M059J (cell line): ENCODE data around the gene PALB2. TPM values are rescaled to one million over a fixed set of nuclear protein-coding genes. Genes with fewer than 3 reads are reported as not detected.
A peak's percentile ranks its signal among the peaks of the same experiment; 100 is the strongest.
"Not testable (repeated sequence)": the region's sequence is repeated elsewhere in the genome, so short reads cannot be mapped to it uniquely, and the experiment has no call there.

Source experiments
- DNase-seq: peaks from one replicate; pipeline ENCODE4 v3.0.0-alpha.2; 2012; ENCODE audit warnings: low read depth
- total RNA-seq: library from RNA; depleted of rRNA; stranded (reverse); fragments of >200 nt; shearing (Covaris generic); gene quantifications from 2 replicates; pipeline ENCODE4 v1.2.3, GENCODE V29; 2014

PALB2 gene
- total RNA-seq, 1 experiment from 2014 or later = 16.1 TPM

DNA sequence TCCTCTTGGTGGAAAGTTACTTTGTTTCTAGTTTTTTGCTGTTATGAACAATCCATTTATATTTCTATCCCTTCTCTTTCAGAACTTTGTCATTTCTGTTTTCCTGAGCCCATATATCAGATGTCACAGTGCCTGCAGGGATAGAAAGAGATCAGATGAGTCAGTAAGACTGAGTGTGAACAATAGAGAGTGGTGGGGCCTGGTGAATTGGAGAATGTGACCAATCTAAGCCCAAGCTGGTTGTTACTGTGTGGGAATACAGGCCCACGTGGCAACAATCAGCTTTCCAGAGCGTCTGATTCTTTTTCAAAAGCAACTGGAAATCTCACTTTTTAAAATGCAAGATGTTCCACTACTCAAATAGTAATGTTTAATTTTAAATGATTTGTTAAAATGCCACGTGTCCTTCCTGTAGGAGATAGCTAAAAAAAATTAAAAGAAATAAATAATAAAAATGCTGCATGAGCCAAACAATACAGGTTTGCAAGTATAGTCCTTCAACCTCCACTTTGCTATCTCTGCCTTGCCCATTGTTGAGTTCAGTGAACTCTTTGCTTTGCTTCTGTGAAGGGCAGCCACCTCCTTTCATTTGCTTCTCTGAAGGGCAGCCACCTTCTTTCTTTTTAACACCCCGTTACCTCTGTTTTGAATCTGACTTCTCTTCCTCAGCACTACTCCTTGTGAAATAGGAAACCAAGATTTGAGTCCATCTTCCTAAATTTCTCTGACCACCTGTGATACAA is 9.7 kb upstream of the PALB2 start:
- peak; percentile 36 for DNase-seq

DNA sequence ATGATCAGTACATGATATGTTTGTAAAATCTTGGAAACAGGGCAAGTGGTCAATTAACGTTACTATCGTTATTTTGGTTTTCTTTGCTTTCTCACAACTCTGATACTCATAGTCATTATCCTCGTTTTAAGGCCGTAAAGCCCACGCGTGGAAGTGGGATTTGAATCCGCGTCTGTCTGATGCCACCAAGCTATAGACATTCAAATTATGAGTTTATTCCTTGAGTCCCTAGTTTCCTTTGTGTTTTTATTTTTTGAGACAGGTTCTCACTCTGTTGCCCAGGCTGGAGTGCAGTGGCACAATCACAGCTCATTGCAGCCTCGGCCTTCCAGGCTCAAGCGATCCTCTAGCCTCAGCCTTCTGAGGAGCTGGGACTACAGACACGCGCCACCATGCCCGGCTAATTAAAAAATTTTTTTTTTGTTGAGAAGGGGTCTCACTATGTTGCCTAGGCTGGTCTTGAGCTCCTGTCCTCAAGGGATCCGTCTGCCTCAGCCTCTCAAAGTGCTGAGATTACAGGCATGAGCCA is 1.2 kb upstream of the PALB2 start:
- DNase-seq = no peak

DNA sequence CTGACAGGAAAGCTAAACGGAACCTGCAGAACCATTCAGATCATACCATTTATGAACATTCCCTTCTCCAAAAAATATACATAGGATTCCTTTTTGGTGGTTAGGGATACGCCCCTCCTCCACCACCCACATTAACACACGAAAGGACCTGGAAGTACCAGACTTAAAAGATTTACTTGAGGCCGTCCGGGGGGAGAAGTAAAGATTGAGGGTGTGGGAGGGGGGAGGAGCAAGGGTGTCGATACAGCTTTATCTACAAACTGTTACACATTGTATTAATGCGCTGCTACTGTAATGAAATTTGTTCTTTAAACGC is 537 bp downstream of the PALB2 start:
- peak; percentile 10 for DNase-seq

DNA sequence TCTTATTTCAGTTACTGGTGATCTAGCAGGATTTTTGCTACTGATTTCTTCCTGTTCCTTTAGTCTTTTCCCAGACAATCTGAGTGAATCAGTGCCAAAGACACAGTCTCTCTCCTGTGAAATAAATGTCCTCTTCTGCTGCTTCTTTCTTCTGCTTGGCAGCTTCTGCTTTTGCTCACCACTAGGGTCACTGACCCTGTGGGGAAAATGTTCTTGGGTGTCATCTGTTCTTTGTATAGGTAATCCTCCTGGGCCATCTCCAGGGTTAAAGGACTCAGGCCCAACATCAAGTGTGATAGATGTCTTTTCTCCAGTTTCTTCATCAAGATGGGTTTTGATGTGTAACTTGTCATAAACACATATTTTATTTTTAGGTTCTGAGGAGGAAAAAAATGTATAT is 5.2 kb downstream of the PALB2 start:
- no peak for DNase-seq

DNA sequence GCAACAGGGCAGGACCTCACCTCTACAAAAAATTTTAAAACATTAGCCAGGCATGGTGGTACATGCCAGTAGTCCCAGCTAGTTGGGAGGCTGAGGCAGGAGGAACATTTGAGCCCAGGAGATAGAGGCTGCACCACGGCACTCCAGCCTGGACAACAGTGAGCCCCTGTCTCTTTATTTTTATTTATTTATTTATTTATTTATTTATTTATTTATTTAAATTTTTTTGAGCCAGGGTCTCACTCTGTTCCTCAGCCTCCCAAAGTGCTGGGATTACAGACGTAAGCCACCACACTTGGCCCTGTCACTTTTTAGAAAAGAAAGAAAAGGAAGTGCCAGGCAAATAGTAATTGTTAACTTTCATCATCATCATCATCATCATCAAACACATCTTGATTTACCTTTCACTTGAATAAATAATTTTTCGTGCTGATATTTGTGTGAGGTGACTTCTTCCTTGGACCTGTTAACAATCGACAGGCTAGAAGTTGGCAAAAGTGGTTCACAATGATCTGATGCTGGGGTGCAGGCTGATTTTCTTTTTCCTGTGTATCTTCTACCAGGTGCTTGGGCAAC is 6.6 kb downstream of the PALB2 start:
- DNase-seq = no peak

DNA sequence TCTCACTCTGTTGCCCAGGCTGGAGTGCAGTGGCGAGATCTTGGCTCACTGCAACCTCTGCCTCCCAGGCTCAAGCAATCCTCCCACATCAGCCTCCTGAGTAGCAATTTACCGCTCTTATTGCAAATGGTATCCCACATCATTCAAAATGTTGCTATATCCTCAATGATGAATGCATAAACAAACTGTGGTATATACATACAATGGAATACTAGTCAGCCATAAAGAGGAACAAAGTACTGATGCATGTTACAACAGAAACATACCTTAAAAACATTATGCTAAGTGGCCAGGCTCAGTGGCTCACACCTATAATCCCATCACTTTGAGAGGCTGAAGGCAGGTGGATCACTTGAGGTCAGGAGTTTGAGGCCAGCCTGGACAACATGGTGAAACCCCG is 9.2 kb downstream of the PALB2 start:
- not testable (repeated sequence) for DNase-seq

DNA sequence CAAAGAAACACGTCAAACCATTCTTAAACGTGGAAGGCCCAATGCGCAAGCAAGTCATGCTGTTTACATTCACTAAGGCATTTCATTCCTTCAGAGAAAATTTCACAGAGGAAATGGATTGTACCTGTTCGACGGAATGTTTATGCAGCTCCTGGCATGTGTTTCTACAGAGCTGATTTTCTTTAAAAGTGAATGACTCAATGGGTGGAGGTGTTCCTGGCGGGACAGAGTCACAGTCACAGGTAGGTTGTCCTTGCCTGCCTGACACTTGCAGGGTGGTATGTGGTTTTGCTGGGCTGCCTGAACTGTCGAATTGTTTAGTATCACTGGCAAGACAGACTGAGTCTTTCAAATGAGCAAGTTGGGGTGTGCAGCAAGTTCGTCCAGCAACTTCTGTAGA is 11.6 kb downstream of the PALB2 start:
- DNase-seq = no peak

DNA sequence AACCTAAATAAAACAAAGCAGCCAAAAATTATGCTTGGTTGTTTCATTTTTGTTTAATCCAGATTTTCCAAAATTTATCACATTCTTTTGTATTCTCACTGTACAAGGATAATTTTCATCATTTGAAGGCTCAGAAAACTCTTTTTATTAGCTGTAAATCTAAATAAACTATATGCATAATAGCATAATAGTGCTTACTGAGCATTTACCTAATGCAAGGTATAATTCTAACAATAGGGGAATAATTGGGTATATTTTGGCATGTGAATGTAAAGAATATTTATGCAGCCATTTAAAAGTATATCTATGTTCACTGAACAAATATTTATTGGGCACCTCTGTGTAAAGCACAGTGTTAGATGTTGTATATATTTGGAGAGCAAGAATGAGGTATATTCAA is 17.0 kb downstream of the PALB2 start:
- DNase-seq = no peak

DNA sequence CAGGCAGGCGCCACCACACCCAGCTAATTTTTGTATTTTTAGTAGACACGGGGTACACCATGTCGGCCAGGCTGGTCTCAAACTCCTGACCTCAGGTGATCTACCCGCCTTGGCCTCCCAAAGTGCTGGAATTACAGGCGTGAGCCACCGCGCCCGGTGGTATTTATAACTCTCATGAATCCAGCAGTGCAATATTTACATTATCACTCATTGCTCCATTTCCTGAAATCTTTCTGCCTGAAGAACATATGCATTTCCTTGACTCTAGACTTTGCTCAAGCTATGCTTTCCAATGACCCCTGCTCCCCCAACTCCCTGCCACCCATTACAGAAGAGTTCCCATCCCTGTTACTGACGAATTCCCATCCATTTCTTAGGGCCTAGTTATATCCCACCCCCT is 25.3 kb downstream of the PALB2 start:
- DNase-seq = no peak

DNA sequence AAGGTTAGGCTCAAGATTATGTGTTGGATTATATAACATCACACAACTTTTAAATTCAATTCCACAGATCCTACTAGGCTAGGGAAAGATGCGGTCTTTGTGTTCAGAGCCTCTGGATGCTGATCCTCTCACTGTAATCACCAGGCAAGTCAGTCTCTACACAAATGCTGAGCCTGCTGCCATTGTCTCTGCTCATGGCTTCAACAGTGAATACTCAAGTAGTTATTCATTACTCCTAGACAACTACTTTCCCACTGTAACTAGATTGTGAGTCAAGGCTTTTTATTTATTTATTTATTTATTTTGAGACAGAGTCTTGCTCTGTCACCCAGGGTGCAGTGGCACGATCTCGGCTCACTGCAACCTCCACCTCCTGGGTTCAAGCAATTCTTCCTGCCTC is 29.2 kb downstream of the PALB2 start:
- DNase-seq = no peak

DNA sequence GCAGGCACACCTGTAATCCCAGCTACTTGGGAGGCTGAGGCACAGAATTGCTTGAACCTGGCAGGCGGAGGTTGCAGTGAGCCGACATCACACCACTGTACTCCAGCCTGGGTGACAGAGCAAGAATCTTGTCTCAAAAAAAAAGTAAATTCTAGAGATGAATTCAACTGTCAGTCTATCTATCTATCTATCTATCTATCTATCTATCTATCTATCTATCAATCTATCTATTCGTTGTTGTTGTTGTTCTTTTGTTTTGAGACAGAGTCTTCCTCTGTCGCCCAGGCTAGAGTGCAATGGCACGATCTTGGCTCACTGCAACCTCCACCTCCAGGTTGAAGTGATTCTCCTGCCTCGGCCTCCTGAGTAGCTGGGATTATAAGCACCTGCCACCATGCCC is 30.2 kb downstream of the PALB2 start:
- DNase-seq = not testable (repeated sequence)

DNA sequence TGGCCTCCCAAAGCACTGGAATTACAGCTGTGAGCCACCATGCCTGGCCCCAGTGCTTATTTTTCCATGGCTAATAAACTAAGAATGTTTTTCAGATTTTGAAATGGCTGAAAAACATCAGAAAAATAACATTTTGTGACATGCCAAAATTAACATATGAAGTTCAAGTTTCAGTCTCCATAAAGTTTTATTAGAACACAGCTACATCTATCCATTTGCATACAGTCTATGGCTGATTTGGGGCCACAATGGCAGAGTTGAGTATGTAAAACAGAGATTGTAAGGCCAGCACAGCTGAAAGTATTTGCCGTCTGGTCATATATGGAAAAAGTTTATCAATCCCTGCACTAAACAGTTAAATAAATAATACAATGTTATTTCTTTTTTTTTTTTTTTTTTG is 31.2 kb downstream of the PALB2 start:
- no peak for DNase-seq

DNA sequence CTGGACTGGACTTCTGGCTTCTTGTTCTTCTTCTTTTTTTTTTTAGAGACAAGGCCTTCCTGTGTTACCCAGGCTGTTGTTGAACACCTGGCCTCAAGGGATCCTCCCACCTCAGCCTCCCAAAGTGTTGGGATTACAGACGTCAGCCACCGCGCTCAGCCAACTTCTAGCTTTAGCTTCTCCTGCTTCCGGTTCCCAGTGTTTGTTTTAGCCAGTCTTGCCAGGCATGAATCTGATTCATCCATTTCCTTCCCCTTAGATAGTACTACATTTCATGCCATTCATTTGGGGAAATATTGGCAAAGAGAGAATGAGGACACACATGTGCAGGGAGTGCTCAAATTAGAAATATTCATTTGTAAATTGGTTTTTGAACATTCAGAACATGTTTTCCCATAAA is 32.9 kb downstream of the PALB2 start:
- peak; percentile 59 for DNase-seq

DNA sequence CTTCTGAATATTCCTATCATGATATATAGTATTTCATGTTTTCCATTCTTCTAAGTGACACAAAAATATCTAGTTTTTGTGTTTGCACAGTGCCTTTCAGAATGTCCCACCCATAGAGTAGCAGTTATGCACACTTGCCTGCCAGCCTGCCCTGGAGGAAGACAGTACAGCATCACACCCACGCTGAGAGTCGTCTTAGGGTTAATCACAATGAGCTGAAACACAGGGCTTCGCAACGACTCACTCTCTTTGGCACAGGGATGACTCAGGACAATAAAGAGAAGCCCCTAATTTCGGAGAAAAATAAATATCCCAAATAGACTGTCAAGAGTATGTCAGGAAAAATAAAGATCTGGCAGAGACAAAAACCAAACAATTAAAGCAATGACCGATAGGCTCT is 33.4 kb downstream of the PALB2 start:
- peak; percentile 18 for DNase-seq

DNA sequence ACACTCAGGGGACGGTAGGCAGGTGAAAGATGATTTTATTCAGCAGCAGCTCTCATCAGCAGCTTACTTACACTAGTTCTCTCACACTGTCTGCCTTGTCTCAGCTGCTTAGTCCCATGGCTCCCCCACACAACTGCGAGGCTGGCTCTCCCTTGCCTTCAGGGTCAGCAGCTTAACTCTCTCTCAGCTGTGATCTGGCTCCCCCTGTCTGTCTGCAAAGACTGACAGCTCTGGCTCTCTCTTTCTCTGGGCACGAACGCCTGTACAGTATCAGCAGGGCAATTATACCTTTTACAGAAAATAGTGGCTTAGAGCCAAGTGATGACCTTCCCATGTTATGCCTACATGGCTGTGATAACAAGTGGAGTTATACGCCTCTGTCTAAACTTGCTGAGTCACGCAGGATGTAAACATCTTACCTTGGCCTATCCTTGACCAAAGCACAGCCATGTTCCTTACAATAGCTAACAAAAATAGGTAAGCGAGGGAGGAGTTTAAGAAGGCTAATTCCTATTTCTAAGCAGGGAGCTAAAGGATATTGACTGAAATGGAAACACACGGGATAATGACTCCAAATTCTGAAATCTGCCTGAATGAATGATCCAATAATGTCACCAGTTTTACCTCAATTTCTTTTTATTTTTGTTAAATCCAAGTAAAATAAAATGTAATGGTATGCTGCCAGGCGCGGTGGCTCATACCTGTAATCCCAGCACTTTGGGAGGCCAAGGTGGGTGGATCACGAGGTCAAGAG is 43.9 kb downstream of the PALB2 start:
- DNase-seq = peak; percentile 32

DNA sequence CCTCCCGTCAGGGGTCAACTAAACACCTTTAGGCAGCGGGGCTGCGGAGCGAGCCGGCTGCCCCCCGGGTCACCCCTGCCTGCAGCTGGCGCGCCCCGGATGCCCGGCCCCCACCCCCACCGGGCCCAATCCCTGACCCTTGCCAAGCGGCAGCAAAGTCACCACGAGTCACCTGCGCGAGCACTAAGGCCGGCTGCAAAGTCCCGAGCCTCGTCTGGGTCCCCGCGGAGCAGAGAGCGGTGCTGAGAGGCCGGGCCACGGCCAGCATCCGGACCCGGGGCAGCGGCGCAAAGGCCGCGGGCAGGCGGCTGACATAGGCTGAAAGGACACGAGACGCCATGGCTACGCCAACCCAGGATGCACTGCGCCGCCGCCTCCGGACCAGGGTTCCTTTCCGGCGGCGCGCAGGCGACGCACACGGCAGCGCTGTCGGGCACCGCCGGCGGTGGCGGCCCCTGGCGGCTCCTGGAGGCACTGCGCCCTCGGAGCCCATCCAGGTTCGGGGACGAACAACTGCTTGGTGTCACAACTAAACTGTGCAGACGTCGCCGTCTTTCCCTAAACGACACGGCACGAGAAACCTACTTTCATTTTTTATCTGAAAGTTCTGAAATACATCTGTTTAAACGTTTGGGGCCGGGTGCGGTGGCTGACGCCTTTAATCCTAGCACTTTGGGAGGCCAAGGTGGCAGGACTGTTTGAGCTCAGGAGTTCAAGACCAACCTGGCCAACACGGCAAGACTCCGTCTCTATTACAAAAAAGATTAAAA is 45.0 kb downstream of the PALB2 start, which contains the start of gene NDUFAB1:
Gene NDUFAB1 (minus strand): TSS at position 366 of the 770 bp plus-strand sequence. CDS start 26 bp downstream, at position 340.
- peak; percentile 85 for DNase-seq

DNA sequence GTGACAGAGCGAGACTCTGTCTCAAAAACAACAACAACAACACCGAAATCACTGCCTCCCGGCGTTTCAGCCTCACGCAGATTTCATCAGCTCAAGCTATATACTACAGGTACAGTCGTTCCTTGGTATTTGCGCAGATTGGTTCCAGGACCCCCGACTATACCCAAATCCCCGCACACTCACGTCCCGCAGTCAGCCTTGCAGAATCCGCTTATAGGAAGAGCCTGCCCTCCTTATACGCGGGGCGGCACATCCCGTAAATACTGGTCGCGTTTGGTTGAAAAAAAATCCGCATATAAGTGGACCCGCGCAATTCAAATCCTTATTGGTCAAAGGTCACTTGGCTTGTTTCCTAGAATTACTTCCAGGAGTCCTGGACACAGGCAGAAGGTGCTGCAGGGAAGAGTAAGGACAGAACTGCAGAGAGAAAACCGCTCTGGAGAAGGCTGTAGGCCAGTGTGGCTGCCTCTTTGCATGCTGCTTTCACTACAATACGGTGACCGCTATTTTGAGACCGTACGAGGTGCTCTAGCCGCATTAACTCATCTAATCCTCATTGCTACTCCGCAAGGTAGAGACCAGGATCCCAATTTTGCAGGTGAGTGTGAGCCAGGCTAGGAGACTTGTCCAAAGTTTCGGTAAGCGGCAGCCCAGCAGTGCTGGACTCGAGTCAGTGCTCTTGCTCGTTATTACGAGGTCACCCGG is 45.7 kb downstream of the PALB2 start:
- DNase-seq = no peak

DNA sequence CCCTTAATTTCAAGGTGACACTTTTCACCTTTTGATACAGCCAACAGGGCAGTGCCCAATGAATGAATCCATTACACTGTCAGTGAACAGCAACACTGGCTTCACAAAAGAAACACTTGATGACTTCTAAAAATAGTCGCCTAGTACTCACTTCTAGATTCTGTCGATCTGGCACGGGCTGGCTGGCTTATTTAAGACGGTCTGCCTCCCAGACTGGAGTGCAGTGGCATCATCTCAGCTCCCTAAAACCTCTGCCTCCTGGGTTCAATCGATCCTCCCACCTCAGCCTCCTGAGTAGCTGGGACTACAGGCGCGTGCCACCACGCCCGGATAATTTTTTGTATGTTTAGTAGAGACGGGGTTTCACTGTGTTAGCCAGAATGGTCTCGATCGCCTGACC is 46.9 kb downstream of the PALB2 start:
- no peak for DNase-seq

DNA sequence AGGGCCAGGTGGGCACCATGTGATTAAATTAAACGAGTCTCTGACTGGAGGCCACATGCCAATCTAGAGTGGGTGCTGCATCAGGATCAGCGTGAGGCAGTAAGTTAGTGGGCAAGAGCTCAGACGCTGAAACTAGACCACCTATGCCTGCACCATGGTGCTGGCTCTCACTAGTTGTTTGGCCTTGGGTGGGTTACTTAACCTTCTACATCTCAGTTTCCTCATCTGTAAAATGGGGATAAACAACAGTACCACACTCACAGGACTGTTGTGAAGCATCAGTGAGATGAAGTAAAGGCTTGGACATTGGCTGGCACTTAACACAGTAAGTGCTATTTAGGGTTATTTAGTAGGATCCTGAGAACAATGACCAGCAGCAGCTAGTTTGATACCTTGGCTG is 50.9 kb downstream of the PALB2 start:
- DNase-seq = no peak

DNA sequence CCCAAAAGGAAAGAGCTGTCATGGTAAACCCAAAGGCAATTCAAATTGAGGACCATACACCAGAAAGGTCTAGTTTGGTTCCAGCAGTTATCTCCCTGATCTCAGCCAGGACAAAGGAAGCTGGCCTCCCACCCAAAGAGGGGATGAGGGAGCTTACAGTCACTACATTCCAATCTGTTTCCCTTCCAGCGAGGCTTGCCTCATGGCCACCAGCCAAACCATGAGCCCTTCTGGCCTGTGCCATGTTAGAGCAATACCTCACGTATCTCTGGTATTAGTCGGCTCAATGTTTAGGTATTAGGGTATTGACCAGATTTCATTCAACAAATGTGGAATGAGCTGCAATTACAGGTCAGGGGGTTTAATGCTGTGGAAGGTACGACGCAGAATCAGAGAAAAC is 53.4 kb downstream of the PALB2 start:
- DNase-seq = peak; percentile 88
